K562 (cell line): ENCODE measurements around the gene IL26. TPM values are rescaled to one million over a fixed set of nuclear protein-coding genes. Genes with fewer than 3 reads are reported as not detected.

Experiments used
- ATAC-seq: fragments of 200-7000 bp; cut with Tn5 transposase; 3 replicates; pipeline ENCODE4 v1.9.1; 2020; ENCODE audit warnings: moderate library complexity
- BruUV-seq: library from RNA; stranded (reverse); fragments of 400-500 nt; replicated peaks from 2 replicates; lab custom pipeline; 2021; lab: Mats Ljungman, UMichigan
- CTCF ChIA-PET: fragments of 300-600 bp; formaldehyde crosslinking; extraction: SDS; loops from one replicate; lab custom pipeline; 2021; ENCODE audit warnings: low intra/inter-chr PET ratio; lab: Yijun Ruan, JAX
- POLR2A ChIA-PET: fragments of 300-600, 350-650 bp; sonication (Branson Sonifier 250); formaldehyde crosslinking; extraction: SDS; loops from one replicate; lab custom pipeline; 2021; ENCODE audit warnings: antibody characterized with exemption, inconsistent platforms; lab: Yijun Ruan, JAX
- DNase-seq, 4 experiments: peaks; one replicate each; pipeline versions ENCODE4 v3.0.0 to v3.0.0-alpha.2; 2011 to 2018; ENCODE audit warnings: low spot score in 3 of 4, mixed read lengths in 3 of 4; ENCODE audit errors: extremely low read depth in 1 of 4
- FAIRE-seq: peaks from 2 replicates; lab custom pipeline; 2011; peaks lifted over from hg19 to GRCh38; lab: Jason Lieb, UNC
- H2AFZ ChIP-seq: 2 replicates; pipeline ENCODE4 v1.6.0; 2011; ENCODE audit warnings: low read depth, low read length, control low read depth, inconsistent platforms
- H3K27ac ChIP-seq: fragments of 200-600 bp; 3 replicates; pipeline ENCODE4 v1.8.0; 2011; ENCODE audit warnings: low read depth, mild to moderate bottlenecking, control low read depth, inconsistent platforms, low read length, moderate library complexity, mixed read lengths; ENCODE audit errors: extremely low read depth
- H3K27me3 ChIP-seq, 2 experiments: fragments of 300-600 bp in 1 of 2; 2 replicates in 1 of 2; 3 replicates in 1 of 2; pipeline versions ENCODE4 v1.6.0 to v1.8.0; 2011; ENCODE audit warnings: inconsistent platforms in 2 of 2, low read length in 2 of 2, mild to moderate bottlenecking in 1 of 2, mixed read lengths in 1 of 2, moderate library complexity in 1 of 2; ENCODE audit not compliant: control insufficient read depth in 2 of 2, insufficient read depth in 2 of 2
- H3K36me3 ChIP-seq: fragments of 300-600 bp; 3 replicates; pipeline ENCODE4 v1.8.0; 2011; ENCODE audit warnings: mild to moderate bottlenecking, low read length, inconsistent platforms; ENCODE audit not compliant: control insufficient read depth, insufficient read depth
- H3K4me1 ChIP-seq, 2 experiments: fragments of 200-600 bp in 1 of 2; replicated peaks in 1 of 2; 2 replicates in 1 of 2; 3 replicates in 1 of 2; pipeline versions ENCODE4 v1.5.1 to v1.8.0; 2011; ENCODE audit warnings: inconsistent platforms in 2 of 2, low read length in 2 of 2, mild to moderate bottlenecking in 1 of 2, mixed read lengths in 1 of 2, moderate library complexity in 1 of 2; ENCODE audit not compliant: control insufficient read depth in 2 of 2, insufficient read depth in 2 of 2
- H3K4me2 ChIP-seq: 2 replicates; pipeline ENCODE4 v1.6.1; 2011; ENCODE audit warnings: low read length, control low read depth, inconsistent platforms, mixed read lengths; ENCODE audit not compliant: insufficient read depth
- H3K4me3 ChIP-seq: fragments of 200-600 bp; sonication (generic), shearing (Covaris generic); 2 replicates; pipeline ENCODE4 v1.5.1; 2016; ENCODE audit warnings: control low read depth, inconsistent platforms
- H3K79me2 ChIP-seq: fragments of 200-600 bp; 3 replicates; pipeline ENCODE4 v1.8.0; 2011; ENCODE audit warnings: low read length, inconsistent platforms; ENCODE audit not compliant: control insufficient read depth, insufficient read depth
- H3K9ac ChIP-seq, 2 experiments: 2 replicates each; pipeline versions ENCODE4 v1.6.0 to v1.6.1; 2011; ENCODE audit warnings: low read depth in 2 of 2, low read length in 2 of 2, control low read depth in 1 of 2, inconsistent platforms in 1 of 2, mild to moderate bottlenecking in 1 of 2, mixed read lengths in 1 of 2; ENCODE audit not compliant: insufficient read depth in 1 of 2
- H3K9me1 ChIP-seq: one replicate; pipeline ENCODE4 v1.6.0; 2011; ENCODE audit warnings: inconsistent platforms, mild to moderate bottlenecking, low read length, moderate library complexity; ENCODE audit not compliant: control insufficient read depth, insufficient read depth
- H3K9me3 ChIP-seq: replicated peaks from 2 replicates; pipeline ENCODE4 v1.5.1; 2011; ENCODE audit warnings: low read depth, low read length, inconsistent platforms; ENCODE audit not compliant: control insufficient read depth, insufficient read depth
- H4K20me1 ChIP-seq: replicated peaks from 2 replicates; pipeline ENCODE4 v1.6.1; 2011; ENCODE audit warnings: low read length, inconsistent platforms, mixed read lengths; ENCODE audit not compliant: control insufficient read depth, insufficient read depth
- CEBPB ChIP-seq: fragments of 450-650 bp; IDR thresholded peaks from 2 replicates; pipeline ENCODE4 v1.6.1; 2016; ENCODE audit warnings: missing genetic modification characterization, missing compliant biosample characterization
- CEBPG ChIP-seq, 3 experiments: fragments of 200-800 bp in 1 of 3; sonication (Bioruptor generic) in 1 of 3; sonication (generic) in 1 of 3; formaldehyde crosslinking in 1 of 3; IDR thresholded peaks in 2 of 3; conservative IDR thresholded peaks in 1 of 3; 2 replicates each; pipeline versions ENCODE4 v1.6.1 to v1.8.0; 2016 to 2022; ENCODE audit warnings: missing compliant biosample characterization in 2 of 3, missing genetic modification characterization in 2 of 3, mild to moderate bottlenecking in 1 of 3, missing genetic modification reagents in 1 of 3
- HNRNPK ChIP-seq: fragments of 200-400 bp; formaldehyde crosslinking; IDR thresholded peaks from one replicate; pipeline ENCODE4 v1.6.1; 2018; ENCODE audit warnings: mild to moderate bottlenecking, low read depth, low read length; ENCODE audit not compliant: poor library complexity, severe bottlenecking
- RAD21 ChIP-seq, 2 experiments: fragments of 250-450 bp in 1 of 2; fragments of 450-650 bp in 1 of 2; sonication (Bioruptor Pico) in 1 of 2; formaldehyde crosslinking in 1 of 2; IDR thresholded peaks in 1 of 2; conservative IDR thresholded peaks in 1 of 2; 2 replicates each; pipeline versions ENCODE4 v1.4.0 to v1.8.0; 2020 to 2022; ENCODE audit warnings: mild to moderate bottlenecking in 2 of 2, moderate library complexity in 1 of 2
- RB1 ChIP-seq: fragments of 450-650 bp; IDR thresholded peaks from 2 replicates; pipeline ENCODE4 v1.6.1; 2017; ENCODE audit warnings: low read depth, mild to moderate bottlenecking
- ZNF41 ChIP-seq: fragments of 250-450 bp; sonication (Bioruptor Pico); conservative IDR thresholded peaks from 2 replicates; pipeline ENCODE4 v1.4.0; 2020; ENCODE audit warnings: mild to moderate bottlenecking
- ZNF449 ChIP-seq: fragments of 250-450 bp; sonication (Bioruptor Pico); IDR thresholded peaks from 2 replicates; pipeline ENCODE4 v1.8.0; 2022; ENCODE audit warnings: moderate library complexity, mild to moderate bottlenecking, inconsistent platforms
- ZNF764 ChIP-seq: fragments of 250-450 bp; sonication (Bioruptor Pico); IDR thresholded peaks from 2 replicates; pipeline ENCODE4 v1.4.0; 2020; ENCODE audit warnings: low read depth, mild to moderate bottlenecking, moderate library complexity
- WGBS: fragments of 100-300 bp; shearing (Covaris generic); methylation state at CpG from one replicate; pipeline ENCODE4 v1.1.6; 2016; ENCODE audit warnings: low coverage, mixed read lengths; ENCODE audit not compliant: insufficient coverage; ENCODE audit errors: missing lambda C conversion rate; 5-methylcytosine and 5-hydroxymethylcytosine counted together
- in situ Hi-C: fragments of 300-500 bp; cut with MboI; formaldehyde crosslinking; loops from 4 replicates; pipeline ENCODE4 v1.15.0; 2018; ENCODE audit warnings: inconsistent platforms, mixed read lengths
- intact Hi-C: fragments of 100-400 bp; cut with micrococcal nuclease; formaldehyde crosslinking; loops from 2 replicates; pipeline ENCODE4 v1.14.2; 2022
- polyA plus RNA-seq, 8 experiments: library from polyadenylated mRNA; depleted of rRNA in 4 of 8; stranded (reverse) in 5 of 8; unstranded in 3 of 8; fragments of >200 nt; fragmentation: Nextera tagmentation in 2 of 8; fragmentation: Illumina TruSeq in 1 of 8; extraction: Ambion mirVana in 2 of 8; extraction: Trizol in 1 of 8; gene quantifications; 2 replicates each; pipeline versions ENCODE4 v1.2.1 to v1.2.3, GENCODE V29; 2011 to 2014; ENCODE audit warnings: inconsistent platforms in 1 of 8, missing spikeins in 1 of 8
- total RNA-seq, 7 experiments: library from RNA; depleted of rRNA in 6 of 7; stranded (reverse); fragments of >200 nt in 6 of 7; fragmentation: Illumina TruSeq in 2 of 7; extraction: Trizol in 2 of 7; gene quantifications; 2 replicates each; pipeline versions ENCODE4 v1.2.1 to v1.2.3, GENCODE V29; 2011 to 2021; ENCODE audit warnings: low replicate concordance in 1 of 7
- TF ChIP-seq, protein P1 (sequence below): fragments of 150-350 bp; conservative IDR thresholded peaks from 2 replicates; pipeline ENCODE4 v1.6.1; 2014; ENCODE audit warnings: low read length

Gene IL26
- total and polyA plus RNA-seq, 9 of the 15 experiments (the other 6 are each of a cell fraction or from before 2014, with no cell fraction given), result not detected

- POLR2A ChIA-PET, result interaction anchor here (0.6 kb wide), 2 partner anchors 43 to 51 kb away, joined by 3 read pairs; no protein-coding TSS in a partner anchor
- no TSS peak for BruUV-seq
- CTCF ChIA-PET, result no interaction called here
- no peak overlapping the region for H3K4me3 ChIP-seq
- no peaks in the 10 kb centered on the region for H3K79me2 ChIP-seq
- peaks cover 0 to 3% of the 10 kb centered on the region in 2 experiments; a peak in 4 of 5 replicates for H3K27me3 ChIP-seq
- intact Hi-C loops, result no loop called here
- no peaks in the 10 kb centered on the region for H4K20me1 ChIP-seq
- H3K36me3 ChIP-seq, result no peaks in the 10 kb centered on the region
- in situ Hi-C loops, result no loop called here
- 4% methylated on average over 3 of the region's 3 CpGs for WGBS
- H3K27ac ChIP-seq, result no peak overlapping the region
- ATAC-seq (no peak), DNase-seq (no peak), FAIRE-seq (no peak)
- H2AFZ ChIP-seq, result no peak overlapping the region
- H3K4me1 ChIP-seq, result no peaks in the 10 kb centered on the region
- TF ChIP-seq ZNF449 (CRISPR knock-in tag) (no peak), CEBPG (CRISPR knock-in tag; IDR thresholded peaks at IDR 0.05) (no peak), CEBPG (tag; conservative IDR thresholded peaks at IDR 0.05 in 1 of 2, IDR thresholded peaks at IDR 0.05 in 1 of 2) (peak in 1 of 2 experiments; percentile 35; a peak in 1 of 4 replicates), ZNF41 (no peak), RAD21 (CRISPR knock-in tag; conservative IDR thresholded peaks at IDR 0.05 in 1 of 2, IDR thresholded peaks at IDR 0.05 in 1 of 2) (peak in 1 of 2 experiments; percentile 30; a peak in 1 of 4 replicates), CEBPB (peak; percentile 80), ZNF764 (CRISPR knock-in tag) (no peak), HNRNPK (no peak), RB1 (no peak)
- TF ChIP-seq, protein P1, sequence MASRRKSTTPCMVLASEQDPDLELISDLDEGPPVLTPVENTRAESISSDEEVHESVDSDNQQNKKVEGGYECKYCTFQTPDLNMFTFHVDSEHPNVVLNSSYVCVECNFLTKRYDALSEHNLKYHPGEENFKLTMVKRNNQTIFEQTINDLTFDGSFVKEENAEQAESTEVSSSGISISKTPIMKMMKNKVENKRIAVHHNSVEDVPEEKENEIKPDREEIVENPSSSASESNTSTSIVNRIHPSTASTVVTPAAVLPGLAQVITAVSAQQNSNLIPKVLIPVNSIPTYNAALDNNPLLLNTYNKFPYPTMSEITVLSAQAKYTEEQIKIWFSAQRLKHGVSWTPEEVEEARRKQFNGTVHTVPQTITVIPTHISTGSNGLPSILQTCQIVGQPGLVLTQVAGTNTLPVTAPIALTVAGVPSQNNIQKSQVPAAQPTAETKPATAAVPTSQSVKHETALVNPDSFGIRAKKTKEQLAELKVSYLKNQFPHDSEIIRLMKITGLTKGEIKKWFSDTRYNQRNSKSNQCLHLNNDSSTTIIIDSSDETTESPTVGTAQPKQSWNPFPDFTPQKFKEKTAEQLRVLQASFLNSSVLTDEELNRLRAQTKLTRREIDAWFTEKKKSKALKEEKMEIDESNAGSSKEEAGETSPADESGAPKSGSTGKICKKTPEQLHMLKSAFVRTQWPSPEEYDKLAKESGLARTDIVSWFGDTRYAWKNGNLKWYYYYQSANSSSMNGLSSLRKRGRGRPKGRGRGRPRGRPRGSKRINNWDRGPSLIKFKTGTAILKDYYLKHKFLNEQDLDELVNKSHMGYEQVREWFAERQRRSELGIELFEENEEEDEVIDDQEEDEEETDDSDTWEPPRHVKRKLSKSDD, result no peak
- no peak overlapping the region for H3K4me2 ChIP-seq
- no peaks in the 10 kb centered on the region for H3K9me3 ChIP-seq
- no peaks in the 10 kb centered on the region for H3K9me1 ChIP-seq
- no peak overlapping the region for H3K9ac ChIP-seq
These were observed 40.0 kb downstream of the IL26 start for GRCh38 chr12:68185598-68185997.
